HG03097 (cell line): ENCODE results near the gene LILRB1.
"Not testable (repeated sequence)": the region's sequence is repeated elsewhere in the genome, so short reads cannot be mapped to it uniquely, and the experiment has no call there.

Experiments used
- ATAC-seq: cut with Tn5 transposase; IDR thresholded peaks from one replicate; pipeline ENCODE4 v1.9.1; 2021; ENCODE audit not compliant: unreplicated experiment, low FRiP score

The LILRB1 gene

DNA sequence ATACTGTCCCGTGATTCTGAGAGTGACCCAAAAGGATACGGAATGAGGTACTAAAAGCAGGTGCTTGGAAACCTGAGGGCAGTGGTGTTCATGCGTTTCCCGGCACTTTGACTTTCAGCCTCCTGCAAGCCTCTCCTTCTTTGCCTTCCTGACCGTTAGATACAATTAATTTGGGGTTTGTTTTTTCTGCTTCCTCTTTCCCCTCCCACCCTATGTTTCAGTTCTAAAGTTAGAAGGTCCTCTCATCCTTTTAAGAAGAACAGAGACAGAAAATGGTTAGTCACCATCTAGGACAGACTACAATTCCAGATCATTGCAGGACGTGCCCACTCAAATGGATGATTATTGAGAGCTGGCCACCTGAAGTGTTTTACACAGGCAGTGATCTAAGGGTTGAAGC, 30.7 kb downstream of the LILRB1 start:
- no peak for ATAC-seq

GRCh38 chr19:54661846-54662481, 31.7 kb downstream of the LILRB1 start:
- ATAC-seq = no peak

DNA sequence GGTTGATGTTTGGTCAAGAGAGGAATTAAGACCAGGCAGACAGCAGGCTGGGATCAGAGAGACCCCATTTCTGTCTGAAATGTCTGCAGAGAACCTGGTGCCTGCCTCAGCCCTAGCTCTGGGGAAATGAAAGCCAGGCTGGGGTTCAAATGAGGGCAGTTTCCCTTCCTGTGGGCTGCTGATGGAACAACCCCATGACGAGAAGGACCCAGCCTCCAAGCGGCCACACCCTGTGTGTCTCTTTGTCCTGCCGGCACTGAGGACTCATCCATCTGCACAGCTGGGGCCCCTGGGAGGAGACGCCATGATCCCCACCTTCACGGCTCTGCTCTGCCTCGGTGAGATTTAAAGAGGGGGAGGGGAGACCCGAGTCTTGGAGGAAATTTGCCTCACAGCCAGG, 32.4 kb downstream of the LILRB1 start, which contains the start of gene LILRB4:
Gene LILRB4, plus strand, starts transcription at position 256 of the 400 bp plus-strand sequence. Its CDS starts 49 bp downstream, at position 305.
- no peak for ATAC-seq

DNA sequence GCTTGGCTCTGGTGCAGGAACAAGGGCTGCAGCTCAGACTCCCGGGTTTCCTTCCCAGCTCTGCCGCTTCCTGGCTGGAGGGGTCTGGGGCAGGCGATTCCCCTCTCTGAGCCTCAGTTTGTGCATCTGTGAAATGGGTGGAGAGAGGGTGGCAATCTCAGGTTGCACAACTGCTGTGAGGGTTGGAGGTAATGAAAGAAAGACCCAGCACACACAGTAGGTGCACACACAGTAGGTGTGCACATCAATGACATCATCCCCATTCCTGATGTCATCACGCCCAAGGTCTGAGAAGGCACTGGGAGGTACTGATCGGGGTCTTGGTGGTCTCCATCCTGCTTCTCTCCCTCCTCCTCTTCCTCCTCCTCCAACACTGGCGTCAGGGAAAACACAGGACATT, 35.2 kb downstream of the LILRB1 start:
- no peak for ATAC-seq

GRCh38 chr19:54667217-54667616, 36.9 kb downstream of the LILRB1 start:
- ATAC-seq = no peak

DNA sequence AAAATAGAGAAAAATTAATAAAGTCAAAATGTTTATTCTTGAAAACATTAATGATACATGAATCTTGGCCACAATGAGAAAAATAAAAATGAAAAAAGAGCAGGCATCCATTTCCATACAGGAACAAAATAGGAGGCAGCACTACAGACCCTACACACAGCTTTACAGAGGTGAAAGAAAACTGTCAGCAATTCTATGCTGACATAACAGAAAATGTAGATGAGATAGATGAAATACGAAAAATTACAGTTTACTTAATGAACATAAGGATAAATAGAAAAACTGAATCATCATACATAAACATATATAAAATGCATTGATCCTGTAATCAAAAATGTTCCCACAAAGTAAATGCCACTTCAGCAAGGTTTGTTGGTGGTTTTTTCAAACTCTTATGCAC, 38.1 kb downstream of the LILRB1 start:
- no peak for ATAC-seq

- no peak for ATAC-seq
Measured at GRCh38 chr19:54670576-54671357, 40.5 kb downstream of the LILRB1 start.

- no peak for ATAC-seq
Measured at GRCh38 chr19:54673222-54673621, 42.9 kb downstream of the LILRB1 start.

DNA sequence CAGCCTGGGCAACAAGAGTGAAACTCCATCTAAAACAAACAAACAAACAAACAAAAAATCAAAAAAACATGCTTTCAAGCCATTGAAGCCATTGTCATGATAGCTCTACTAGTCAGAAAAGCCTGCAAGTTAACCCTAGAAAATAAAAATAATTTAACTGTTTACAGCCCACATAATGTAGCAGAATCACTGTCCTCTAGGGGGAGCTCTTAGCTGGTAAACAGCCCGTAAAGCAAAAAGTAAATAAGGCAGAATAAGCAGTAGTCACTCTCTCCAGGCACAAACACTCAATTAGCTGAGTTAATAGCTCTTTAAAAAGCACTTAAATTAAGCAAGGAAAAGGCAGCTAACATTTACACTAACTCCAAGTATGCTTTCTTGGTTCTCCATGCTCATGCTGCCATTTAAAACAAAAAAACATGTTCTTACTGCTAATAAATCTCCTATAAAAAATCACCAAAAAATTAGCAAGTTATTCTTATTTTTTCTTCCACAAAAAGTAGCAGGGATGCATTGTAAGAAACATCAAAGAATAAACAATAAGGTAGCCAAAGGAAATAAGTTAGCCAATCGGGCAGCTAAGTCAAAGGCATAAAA, 43.8 kb downstream of the LILRB1 start:
- no peak for ATAC-seq

DNA sequence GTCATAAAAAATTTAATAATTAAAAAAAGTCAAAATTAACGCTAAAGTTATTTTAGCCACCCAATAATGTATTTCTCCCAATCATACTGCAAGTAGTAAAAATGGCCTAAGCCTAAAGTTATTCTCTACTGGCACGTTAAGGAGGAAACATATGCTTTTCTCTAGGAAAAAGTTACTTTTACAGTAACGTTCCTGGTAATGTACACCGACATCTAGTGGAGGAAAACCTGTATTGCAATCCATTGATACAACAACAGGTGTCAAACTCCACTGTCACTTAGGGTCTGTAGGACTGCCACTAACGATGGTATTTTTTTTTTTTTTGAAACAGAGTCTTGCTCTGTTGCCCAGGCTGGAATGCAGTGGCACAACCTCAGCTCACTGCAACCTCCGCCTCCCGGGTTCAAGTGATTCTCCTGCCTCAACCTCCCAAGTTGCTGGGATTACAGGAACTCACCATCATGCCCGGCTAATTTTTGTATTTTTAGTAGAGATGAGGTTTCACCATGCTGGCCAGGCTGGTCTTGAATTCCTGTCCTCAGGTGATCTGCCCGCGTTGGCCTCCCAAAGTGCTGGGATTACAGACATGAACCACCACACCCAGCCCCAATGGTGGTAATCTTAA, 46.0 kb downstream of the LILRB1 start:
- ATAC-seq = not testable (repeated sequence)

DNA sequence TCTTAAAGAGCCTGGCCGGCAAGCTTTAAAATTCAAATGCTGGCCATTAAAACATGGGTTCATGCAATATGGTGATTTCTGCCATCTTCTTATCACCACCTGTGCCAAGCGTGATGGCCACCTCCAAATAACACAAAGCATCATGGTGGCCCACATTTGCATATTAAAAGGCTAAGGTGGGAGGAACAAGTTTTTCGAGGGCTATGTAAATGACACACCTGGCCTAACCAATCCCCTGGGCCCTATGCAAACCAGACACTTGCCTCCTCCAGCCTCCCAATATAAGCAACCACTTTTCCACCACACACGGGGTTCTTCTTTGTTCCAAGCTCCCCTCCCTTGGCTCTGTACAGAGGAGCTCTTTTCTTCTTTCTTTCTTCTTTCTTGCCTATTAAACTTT, 46.9 kb downstream of the LILRB1 start:
- ATAC-seq = no peak

- ATAC-seq = not testable (repeated sequence)
Measured at GRCh38 chr19:54681596-54681995, 51.3 kb downstream of the LILRB1 start.

GRCh38 chr19:54682306-54682856, 52.1 kb downstream of the LILRB1 start:
- no peak for ATAC-seq

GRCh38 chr19:54684527-54684926, 54.2 kb downstream of the LILRB1 start:
- no peak for ATAC-seq
